Activated naive CD8-positive, alpha-beta T cell (primary cell): Measurements from ENCODE around the gene TTC7B.

ENCODE experiments used
- H3K27ac Mint-ChIP-seq: one replicate; pipeline ENCODE4 v1.8.0; 2021; ENCODE audit warnings: mixed read lengths
- H3K27me3 Mint-ChIP-seq: one replicate; pipeline ENCODE4 v1.8.0; 2021; ENCODE audit warnings: mixed read lengths
- H3K36me3 Mint-ChIP-seq: one replicate; pipeline ENCODE4 v1.8.0; 2021; ENCODE audit warnings: mixed read lengths
- H3K4me1 Mint-ChIP-seq: one replicate; pipeline ENCODE4 v1.8.0; 2021; ENCODE audit warnings: low read depth, mixed read lengths
- H3K4me3 Mint-ChIP-seq: one replicate; pipeline ENCODE4 v1.8.0; 2021; ENCODE audit warnings: mild to moderate bottlenecking, mixed read lengths
- H3K9me3 Mint-ChIP-seq: one replicate; pipeline ENCODE4 v1.8.0; 2021; ENCODE audit warnings: low read depth, mixed read lengths

The TTC7B gene

DNA sequence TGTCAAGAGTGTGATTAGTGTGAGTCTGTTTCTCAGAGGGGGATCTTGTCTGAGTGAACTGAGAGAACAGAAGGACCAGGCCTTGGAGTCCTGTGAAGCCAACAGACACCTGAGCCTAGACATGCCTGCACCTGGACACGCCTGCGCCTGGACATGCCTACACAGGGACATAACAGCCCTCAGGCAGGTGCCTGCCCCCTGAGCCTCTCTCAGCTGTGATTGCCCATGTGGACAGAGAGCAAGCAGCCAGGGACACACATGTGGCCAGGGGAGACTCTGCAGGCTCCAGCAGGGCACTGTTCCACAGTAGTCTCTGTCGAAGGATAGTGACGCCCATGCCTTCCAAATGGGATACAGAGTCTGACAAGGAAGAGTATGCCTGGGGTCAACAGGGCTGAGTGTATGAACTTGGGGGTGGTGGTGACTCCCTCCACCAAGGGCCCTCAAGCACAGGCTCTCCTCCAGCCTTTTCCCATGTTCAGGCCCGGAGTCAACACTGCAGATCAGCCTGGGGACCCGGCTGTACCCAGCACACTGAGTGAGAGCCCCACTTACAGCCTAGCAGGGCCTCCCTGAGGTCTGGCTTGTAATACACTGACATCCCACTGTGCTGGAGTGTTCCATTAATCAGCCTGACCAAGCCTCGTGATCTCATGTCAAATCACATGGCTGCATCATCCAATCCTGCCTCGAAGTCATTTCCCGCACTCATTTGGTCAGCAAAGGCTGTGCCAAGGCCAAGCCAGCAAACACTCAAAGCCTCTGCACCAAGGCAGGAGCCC is 246.4 kb downstream of the TTC7B start:
- Mint-ChIP-seq H3K4me3 (no peak overlapping the region), H3K27me3 (no peaks in the 10 kb centered on the region), H3K27ac (no peak overlapping the region)

DNA sequence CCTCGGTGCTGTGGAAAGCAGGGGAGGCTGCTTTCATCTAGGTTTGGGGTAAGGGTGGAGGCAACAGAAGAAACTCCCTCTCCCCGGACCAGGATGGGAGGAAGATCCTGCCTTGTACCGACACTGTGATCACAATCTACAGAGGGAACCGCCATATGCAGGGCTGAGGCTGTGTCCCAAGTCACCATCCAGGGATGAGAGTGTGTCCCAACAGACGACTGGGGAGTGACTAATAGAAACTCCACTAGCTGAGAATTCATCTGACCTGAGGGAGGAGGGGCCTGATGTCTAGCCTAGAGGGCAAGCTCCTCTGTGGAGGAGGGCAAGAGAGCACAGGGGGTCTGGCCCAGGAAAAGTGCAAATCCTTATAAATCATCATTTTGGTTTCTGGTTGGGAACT is 247.0 kb downstream of the TTC7B start:
- no peak overlapping the region for H3K4me3 Mint-ChIP-seq
- no peaks in the 10 kb centered on the region for H3K9me3 Mint-ChIP-seq

More for the DNA sequence above, 246.4 kb downstream of the TTC7B start:
- Mint-ChIP-seq H3K9me3 (no peaks in the 10 kb centered on the region), H3K4me1 (no peaks in the 10 kb centered on the region), H3K36me3 (no peaks in the 10 kb centered on the region)

DNA sequence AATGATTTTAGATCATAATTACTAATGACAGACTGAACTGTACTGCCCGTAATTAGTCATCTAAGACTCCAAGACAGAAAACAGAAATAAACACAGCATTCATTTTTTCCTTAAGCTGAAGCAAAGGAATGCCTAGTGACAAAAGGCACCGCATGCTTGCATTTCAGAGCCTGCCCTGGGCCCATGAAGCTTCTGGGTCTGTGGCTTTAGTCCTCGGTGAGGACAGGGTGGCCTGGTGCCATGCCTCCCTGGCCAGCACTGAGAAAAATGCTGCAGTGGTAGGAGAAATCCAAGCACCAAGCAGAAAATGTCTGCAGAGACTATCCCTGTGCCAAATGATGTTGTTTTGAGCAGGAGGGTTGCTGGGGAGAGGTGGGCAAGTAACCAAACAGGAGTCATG is 247.8 kb downstream of the TTC7B start:
- Mint-ChIP-seq H3K4me3 (no peak overlapping the region), H3K36me3 (no peaks in the 10 kb centered on the region), H3K4me1 (no peaks in the 10 kb centered on the region), H3K27ac (no peak overlapping the region), H3K27me3 (no peaks in the 10 kb centered on the region), H3K9me3 (no peaks in the 10 kb centered on the region)

More for the DNA sequence above, 247.0 kb downstream of the TTC7B start:
- Mint-ChIP-seq H3K36me3 (no peaks in the 10 kb centered on the region), H3K27ac (no peak overlapping the region), H3K27me3 (no peaks in the 10 kb centered on the region), H3K4me1 (no peaks in the 10 kb centered on the region)

GRCh38 chr14:90567991-90568390 is 248.2 kb downstream of the TTC7B start:
- H3K27ac Mint-ChIP-seq: no peak overlapping the region
- H3K4me1 Mint-ChIP-seq: no peaks in the 10 kb centered on the region
- no peaks in the 10 kb centered on the region for H3K27me3 Mint-ChIP-seq
- no peaks in the 10 kb centered on the region for H3K36me3 Mint-ChIP-seq
- no peaks in the 10 kb centered on the region for H3K9me3 Mint-ChIP-seq
- no peak overlapping the region for H3K4me3 Mint-ChIP-seq

DNA sequence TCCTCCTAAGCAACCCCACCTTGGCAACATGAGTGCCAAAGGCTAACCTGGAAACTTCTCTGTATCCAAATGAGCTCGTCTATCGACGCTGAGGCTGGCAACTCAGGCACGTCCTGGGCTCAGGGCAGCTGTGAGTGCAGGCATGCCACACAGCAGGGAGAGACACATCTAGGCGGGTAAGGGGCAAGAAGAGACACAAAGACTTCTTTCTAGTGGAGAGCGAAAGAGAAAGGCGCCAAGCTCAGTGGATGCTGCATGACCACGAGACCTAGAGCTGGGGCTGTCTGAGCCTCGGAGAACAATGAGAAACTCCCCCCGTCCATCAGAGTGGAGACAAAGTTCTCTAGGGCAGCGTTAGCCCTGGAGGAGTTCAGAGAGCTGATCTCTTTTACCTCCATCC is 249.0 kb downstream of the TTC7B start:
- Mint-ChIP-seq H3K27me3 (no peaks in the 10 kb centered on the region), H3K27ac (no peak overlapping the region), H3K4me3 (no peak overlapping the region), H3K4me1 (no peaks in the 10 kb centered on the region), H3K9me3 (no peaks in the 10 kb centered on the region), H3K36me3 (no peaks in the 10 kb centered on the region)

DNA sequence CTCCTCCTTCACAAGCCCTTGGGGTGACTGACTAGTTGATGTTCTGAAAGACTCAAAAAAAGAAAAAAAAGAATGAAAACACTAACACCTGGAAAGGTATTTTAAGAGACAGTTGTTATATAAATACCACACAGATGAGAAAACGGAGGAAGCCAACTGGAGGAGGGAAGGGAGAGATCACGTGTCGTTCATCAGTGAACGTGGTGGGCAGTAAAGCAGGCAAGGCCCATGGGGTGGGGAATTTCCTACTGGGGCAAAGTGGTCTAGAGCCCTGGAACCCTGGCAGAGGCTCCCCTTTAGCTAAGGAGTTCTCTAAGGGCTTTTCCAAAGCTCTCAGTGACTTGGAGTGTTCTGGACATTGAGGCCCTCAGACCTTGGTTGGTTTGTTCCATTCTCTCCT is 249.7 kb downstream of the TTC7B start:
- Mint-ChIP-seq H3K27ac (no peak overlapping the region), H3K27me3 (no peaks in the 10 kb centered on the region), H3K4me3 (no peak overlapping the region), H3K4me1 (no peaks in the 10 kb centered on the region), H3K36me3 (no peaks in the 10 kb centered on the region), H3K9me3 (no peaks in the 10 kb centered on the region)

DNA sequence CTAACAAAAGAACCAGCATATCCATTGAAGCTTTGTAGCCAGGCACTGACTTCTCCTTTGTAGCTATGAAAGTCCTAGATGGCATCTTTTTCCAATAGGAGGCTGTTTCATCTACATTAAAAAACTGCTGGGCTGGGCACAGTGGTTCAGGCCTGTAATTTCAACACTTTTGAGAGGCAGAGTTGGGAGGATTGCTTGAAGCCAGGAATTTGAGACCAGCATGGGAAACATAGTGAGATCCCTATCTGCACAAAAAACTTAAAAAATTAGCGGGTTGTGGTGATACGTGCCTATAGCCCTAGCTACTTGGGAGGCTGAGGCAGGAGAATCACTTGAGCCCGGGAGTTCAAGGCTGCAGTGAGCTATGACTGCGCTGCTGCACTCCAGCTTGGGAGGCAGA is 251.7 kb downstream of the TTC7B start:
- no peaks in the 10 kb centered on the region for H3K36me3 Mint-ChIP-seq
- H3K9me3 Mint-ChIP-seq: no peaks in the 10 kb centered on the region
- no peaks in the 10 kb centered on the region for H3K27me3 Mint-ChIP-seq
- H3K27ac Mint-ChIP-seq: no peak overlapping the region
- no peaks in the 10 kb centered on the region for H3K4me1 Mint-ChIP-seq
- no peak overlapping the region for H3K4me3 Mint-ChIP-seq

DNA sequence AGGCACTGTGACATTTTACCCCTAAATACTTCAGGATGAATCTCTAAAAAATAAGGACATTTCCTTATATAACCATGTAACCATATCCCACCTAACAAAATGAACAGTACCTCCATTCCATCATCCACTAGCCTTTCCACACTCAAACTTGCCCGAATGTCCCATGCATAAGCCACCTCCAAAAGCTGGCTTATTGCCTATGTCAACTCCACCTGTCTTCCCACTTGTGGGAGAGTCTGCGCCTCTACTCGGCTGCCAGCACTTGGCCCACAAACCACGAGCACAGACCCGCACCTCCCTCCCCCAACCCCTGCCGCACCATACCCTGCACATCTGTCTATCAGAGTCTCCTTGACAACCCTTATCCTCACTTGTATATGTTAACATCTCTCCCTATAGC is 253.6 kb downstream of the TTC7B start:
- H3K36me3 Mint-ChIP-seq: no peaks in the 10 kb centered on the region
- H3K9me3 Mint-ChIP-seq: no peaks in the 10 kb centered on the region
- H3K27me3 Mint-ChIP-seq: no peaks in the 10 kb centered on the region
- H3K4me1 Mint-ChIP-seq: no peaks in the 10 kb centered on the region
- H3K27ac Mint-ChIP-seq: no peak overlapping the region
- H3K4me3 Mint-ChIP-seq: no peak overlapping the region

GRCh38 chr14:90561920-90562319 is 254.3 kb downstream of the TTC7B start:
- H3K4me1 Mint-ChIP-seq: no peaks in the 10 kb centered on the region
- no peak overlapping the region for H3K4me3 Mint-ChIP-seq
- no peak overlapping the region for H3K27ac Mint-ChIP-seq
- H3K9me3 Mint-ChIP-seq: no peaks in the 10 kb centered on the region
- H3K36me3 Mint-ChIP-seq: no peaks in the 10 kb centered on the region
- H3K27me3 Mint-ChIP-seq: no peaks in the 10 kb centered on the region

- Mint-ChIP-seq H3K36me3 (no peaks in the 10 kb centered on the region), H3K27ac (no peak overlapping the region), H3K27me3 (no peaks in the 10 kb centered on the region), H3K4me1 (no peaks in the 10 kb centered on the region), H3K9me3 (no peaks in the 10 kb centered on the region), H3K4me3 (no peak overlapping the region)
Measured at GRCh38 chr14:90560991-90561390, 255.2 kb downstream of the TTC7B start.

- Mint-ChIP-seq H3K4me3 (no peak overlapping the region), H3K9me3 (no peaks in the 10 kb centered on the region), H3K27me3 (no peaks in the 10 kb centered on the region), H3K36me3 (no peaks in the 10 kb centered on the region), H3K27ac (no peak overlapping the region), H3K4me1 (no peaks in the 10 kb centered on the region)
Measured at GRCh38 chr14:90560558-90560957, 255.7 kb downstream of the TTC7B start.

- no peak overlapping the region for H3K27ac Mint-ChIP-seq
- no peaks in the 10 kb centered on the region for H3K4me1 Mint-ChIP-seq
- H3K9me3 Mint-ChIP-seq: no peaks in the 10 kb centered on the region
- H3K4me3 Mint-ChIP-seq: no peak overlapping the region
- no peaks in the 10 kb centered on the region for H3K27me3 Mint-ChIP-seq
- no peaks in the 10 kb centered on the region for H3K36me3 Mint-ChIP-seq
Measured at GRCh38 chr14:90559811-90560492, 256.3 kb downstream of the TTC7B start.

DNA sequence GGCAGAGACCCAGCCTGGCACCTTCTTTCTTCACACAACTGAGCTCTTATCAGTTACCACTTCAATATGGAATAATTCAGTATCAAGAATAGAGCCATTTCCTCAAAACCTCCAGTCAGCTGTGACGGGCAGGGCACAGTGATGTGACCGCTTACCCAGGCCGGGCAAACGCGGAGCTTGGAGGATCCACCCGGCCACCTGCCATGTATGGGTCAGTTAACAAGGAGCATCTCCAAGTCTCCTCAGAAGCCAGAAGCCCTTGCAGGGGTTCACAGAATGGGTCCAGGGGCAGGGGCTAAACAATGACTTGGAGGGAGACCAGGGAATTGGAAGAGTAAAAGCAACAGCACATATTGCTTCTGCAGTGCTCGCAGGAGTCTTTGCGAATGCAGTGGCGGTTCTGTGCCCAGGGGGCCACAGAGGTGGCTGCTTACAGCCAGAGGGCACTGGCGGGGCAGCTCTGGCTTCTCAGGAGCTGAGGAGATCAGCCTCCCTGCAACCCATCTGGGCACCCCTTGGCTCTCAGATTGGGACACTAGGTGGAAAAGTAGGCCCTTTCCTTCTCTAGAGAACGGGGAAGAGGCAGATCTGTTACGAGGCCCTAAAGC is 257.1 kb downstream of the TTC7B start:
- Mint-ChIP-seq H3K4me1 (no peaks in the 10 kb centered on the region), H3K9me3 (no peaks in the 10 kb centered on the region), H3K36me3 (no peaks in the 10 kb centered on the region), H3K4me3 (no peak overlapping the region), H3K27ac (no peak overlapping the region), H3K27me3 (no peaks in the 10 kb centered on the region)

- no peaks in the 10 kb centered on the region for H3K27me3 Mint-ChIP-seq
Measured at GRCh38 chr14:90558041-90558982, 257.9 kb downstream of the TTC7B start.

DNA sequence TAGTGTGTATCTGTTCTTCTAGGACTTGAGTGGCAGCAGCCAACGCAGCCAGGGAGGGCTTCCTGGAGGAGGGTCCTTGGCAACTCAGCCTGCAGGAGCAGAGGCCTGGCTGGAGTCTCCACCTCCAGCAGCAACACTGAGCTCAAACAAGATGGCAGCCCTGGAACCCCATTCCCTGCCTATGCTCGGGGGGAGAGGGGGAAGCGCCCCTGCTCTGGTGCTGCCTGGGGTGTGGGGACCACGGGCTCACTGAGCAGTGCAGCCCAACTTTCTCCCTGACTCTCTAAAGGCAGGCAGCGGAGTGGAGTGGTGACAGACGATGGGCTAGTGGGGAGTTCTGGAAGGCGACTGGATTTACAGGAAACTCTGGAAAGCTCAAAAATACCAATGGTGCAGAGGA is 258.7 kb downstream of the TTC7B start:
- no peak overlapping the region for H3K27ac Mint-ChIP-seq
- H3K27me3 Mint-ChIP-seq: no peaks in the 10 kb centered on the region
- no peaks in the 10 kb centered on the region for H3K9me3 Mint-ChIP-seq
- H3K36me3 Mint-ChIP-seq: no peaks in the 10 kb centered on the region
- no peaks in the 10 kb centered on the region for H3K4me1 Mint-ChIP-seq
- no peak overlapping the region for H3K4me3 Mint-ChIP-seq

More at GRCh38 chr14:90558041-90558982, 257.9 kb downstream of the TTC7B start:
- H3K9me3 Mint-ChIP-seq: no peaks in the 10 kb centered on the region
- H3K27ac Mint-ChIP-seq: no peak overlapping the region
- H3K4me1 Mint-ChIP-seq: no peaks in the 10 kb centered on the region
- no peak overlapping the region for H3K4me3 Mint-ChIP-seq
- H3K36me3 Mint-ChIP-seq: no peaks in the 10 kb centered on the region
